Right cardiac atrium (tissue), 5 donors: ENCODE measurements around the gene ADSS1. TPM values are rescaled to one million over a fixed set of nuclear protein-coding genes. Genes with fewer than 3 reads are reported as not detected.

Experiments used
- ATAC-seq, 2 donors: fragments of 200-7000 bp; cut with Tn5 transposase; one replicate each; pipeline versions ENCODE4 v1.8.0 to v1.9.1; 2020; ENCODE audit warnings: moderate library complexity in 2 of 2, mild to moderate bottlenecking in 1 of 2
- DNase-seq, 3 donors: peaks; one replicate each; pipeline ENCODE4 v3.0.0-alpha.2; 2020
- H3K27ac ChIP-seq: one replicate; pipeline ENCODE4 v1.5.1; 2013; ENCODE audit warnings: mild to moderate bottlenecking, low read length, control low read depth, moderate library complexity
- H3K27me3 ChIP-seq: one replicate; pipeline ENCODE4 v1.6.1; 2013; ENCODE audit not compliant: control insufficient read depth, insufficient read depth
- H3K4me1 ChIP-seq: one replicate; pipeline ENCODE4 v1.6.1; 2013; ENCODE audit warnings: low read length; ENCODE audit not compliant: control insufficient read depth, insufficient read depth
- H3K4me3 ChIP-seq: one replicate; pipeline ENCODE4 v1.5.1; 2013; ENCODE audit warnings: low read length, control low read depth
- H3K9me3 ChIP-seq: one replicate; pipeline ENCODE4 v1.6.1; 2013; ENCODE audit warnings: low read length; ENCODE audit not compliant: control insufficient read depth
- WGBS: extraction: QIAGEN DNeasy Blood & Tissue Kit; methylation state at CpG from one replicate; pipeline ENCODE4 v1.1.7; 2013; 5-methylcytosine and 5-hydroxymethylcytosine counted together
- intact Hi-C, 4 donors: fragments of 100-400 bp; cut with DNase I; formaldehyde crosslinking; loops; one replicate each; pipeline versions ENCODE4 v1.11.0 to v1.14.0; 2022 to 2023
- polyA plus RNA-seq: library from polyadenylated mRNA; stranded (reverse); fragments of 200-250 nt; gene quantifications from one replicate; pipeline ENCODE4 v1.2.3, GENCODE V29; 2013
- total RNA-seq, 4 donors: library from RNA; stranded (reverse); fragmentation: NEBNext Ultra II Directional; extraction: Animal tissue kit (Norgen Biotek cat#: 25700); gene quantifications; one replicate each; pipeline ENCODE4 v1.2.1, GENCODE V29; 2021
- donor health status: healthy with polysubstance abuse.
- donor health status: DM: no; HTN: yes; CAD: no.
- donor health status: DM: no; HTN: no; CAD: no.
- donor health status: DM: no; HTN: yes; CAD: no; lungs with severe emphysema.
- donor health status: DM: yes; HTN: yes; CAD: no.

Gene ADSS1
- total and polyA plus RNA-seq, 5 donors = 156 to 217 (median 199) TPM

DNA sequence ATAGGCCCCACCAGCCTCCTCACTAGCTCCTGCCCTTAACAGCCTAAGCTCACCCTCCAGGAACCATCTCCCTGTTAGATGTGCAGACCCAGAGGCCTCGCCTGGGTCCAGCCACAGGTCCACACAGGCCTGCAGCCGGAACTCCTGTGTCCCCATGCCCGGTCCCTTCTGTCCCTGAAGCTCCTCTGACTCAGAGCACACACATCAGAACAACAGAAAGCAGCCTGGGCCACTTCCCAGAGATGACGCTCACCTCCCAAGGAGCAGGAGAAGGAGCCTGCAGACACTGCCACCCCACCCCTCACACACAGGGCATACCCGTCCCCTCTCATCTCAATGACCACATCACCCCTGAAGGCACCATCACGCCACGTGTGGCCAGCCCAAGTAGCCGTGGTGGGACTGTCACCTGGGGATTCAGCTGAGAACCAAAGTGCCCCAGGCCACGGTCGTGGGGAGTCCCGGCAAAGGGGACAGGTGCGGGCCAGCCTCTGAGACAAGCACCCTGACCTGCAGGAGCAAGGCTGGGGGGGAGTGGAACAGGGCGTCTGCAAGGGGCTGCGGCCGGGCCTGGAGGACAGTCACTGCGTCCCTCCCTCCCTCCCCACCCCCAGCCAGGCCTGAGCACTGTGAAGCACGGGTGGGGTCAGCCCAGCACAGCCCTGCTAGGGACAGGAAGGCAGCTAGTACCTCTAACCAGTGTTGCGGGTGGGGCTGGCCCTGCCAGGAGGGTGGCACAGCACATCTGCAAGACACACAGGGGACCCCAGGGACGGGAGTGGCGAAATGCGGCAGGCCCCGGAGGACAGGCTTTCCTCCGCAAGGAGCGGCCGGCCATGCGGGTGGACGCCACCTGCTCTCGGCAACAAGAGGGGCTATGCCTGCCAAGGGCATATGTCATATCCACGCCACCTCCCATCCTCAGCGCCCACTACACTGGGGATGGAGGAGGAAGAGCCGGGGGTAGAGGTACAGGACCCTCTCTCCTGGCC lies 66.0 kb downstream of the ADSS1 start:
- H3K9me3 ChIP-seq = no peaks in the 10 kb centered on the region
- ATAC-seq (no peak), DNase-seq (peak; percentile 16 to 65 (median 40))
- H3K27ac ChIP-seq = no peak overlapping the region
- intact Hi-C loops = loop anchor here in 1 of 4 donors (5.0 kb wide), 1 partner anchor 33 kb away; no protein-coding TSS in a partner anchor
- H3K4me1 ChIP-seq = peaks cover 10% of the 10 kb centered on the region
- no peaks in the 10 kb centered on the region for H3K27me3 ChIP-seq
- 91% methylated on average over 31 of the region's 31 CpGs for WGBS
- no peak overlapping the region for H3K4me3 ChIP-seq

GRCh38 chr14:104791425-104791824 lies 67.4 kb downstream of the ADSS1 start:
- H3K27ac ChIP-seq = no peak overlapping the region
- intact Hi-C loops = loop anchor here in 1 of 4 donors (5.0 kb wide), 1 partner anchor 34 kb away; no protein-coding TSS in a partner anchor

DNA sequence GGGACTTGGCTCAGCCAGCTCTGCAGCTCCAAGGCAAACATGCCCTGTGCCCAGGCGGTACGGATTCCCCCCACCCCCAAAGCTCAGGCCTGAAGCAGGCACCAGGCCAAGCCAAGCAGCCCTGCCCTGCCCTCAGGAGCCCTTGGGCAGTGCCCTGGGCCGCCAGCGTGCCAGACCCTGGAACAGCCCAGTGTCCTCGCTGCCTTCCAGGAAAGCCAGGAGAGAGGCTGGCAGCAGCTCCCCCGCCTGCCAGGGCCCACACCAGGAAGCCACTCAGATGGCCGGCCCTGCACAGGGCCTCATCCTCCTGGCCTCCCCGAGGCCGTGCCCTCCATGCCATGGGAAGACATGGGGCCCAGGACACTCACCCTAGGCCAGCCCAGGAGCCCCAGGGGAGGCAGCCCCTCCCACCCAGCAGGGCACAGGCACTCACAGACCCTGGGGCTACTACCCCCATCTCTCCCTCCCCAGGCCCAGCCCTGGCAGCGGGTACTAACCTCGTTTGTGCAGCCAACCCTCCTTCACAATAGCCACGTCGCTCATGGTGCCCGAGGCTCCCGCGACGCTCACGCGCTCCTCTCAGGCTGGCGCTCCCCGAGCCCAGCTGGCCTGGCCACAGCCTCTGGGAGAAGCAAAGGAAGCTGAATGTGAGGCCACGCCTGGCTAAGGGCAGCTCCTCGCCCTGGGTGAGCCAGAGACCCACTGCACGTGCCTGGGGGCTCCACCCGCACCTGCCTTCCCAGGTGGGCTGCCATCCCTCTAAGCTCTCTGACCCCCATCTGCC lies 68.3 kb downstream of the ADSS1 start:
- no peak for DNase-seq
- 84% methylated on average over 25 of the region's 25 CpGs for WGBS
- Histone ChIP-seq H3K9me3 (no peaks in the 10 kb centered on the region), H3K4me3 (no peak overlapping the region), H3K27me3 (no peaks in the 10 kb centered on the region), H3K4me1 (peaks cover 12% of the 10 kb centered on the region), H3K27ac (no peak overlapping the region)
- intact Hi-C loops = loop anchor here in 1 of 4 donors (5.0 kb wide), 1 partner anchor 35 kb away; no protein-coding TSS in a partner anchor
- ATAC-seq = peak in 1 of 2 donors; percentile 3

More at GRCh38 chr14:104791425-104791824, 67.4 kb downstream of the ADSS1 start:
- H3K4me1 ChIP-seq = peaks cover 12% of the 10 kb centered on the region
- WGBS = 90% methylated on average over 9 of the region's 9 CpGs
- no peak overlapping the region for H3K4me3 ChIP-seq
- H3K27me3 ChIP-seq = no peaks in the 10 kb centered on the region
- H3K9me3 ChIP-seq = no peaks in the 10 kb centered on the region
- ATAC-seq = no peak
- DNase-seq = no peak

GRCh38 chr14:104792945-104793702 lies 69.1 kb downstream of the ADSS1 start:
- 82% methylated on average over 16 of the region's 16 CpGs for WGBS
- no peak overlapping the region for H3K27ac ChIP-seq
- intact Hi-C loops = loop anchor here in 1 of 4 donors (5.0 kb wide), 1 partner anchor 36 kb away; no protein-coding TSS in a partner anchor
- no peak overlapping the region for H3K4me3 ChIP-seq
- no peak for ATAC-seq
- no peaks in the 10 kb centered on the region for H3K27me3 ChIP-seq
- H3K4me1 ChIP-seq = peaks cover 12% of the 10 kb centered on the region
- DNase-seq = no peak
- no peaks in the 10 kb centered on the region for H3K9me3 ChIP-seq

- ATAC-seq (no peak), DNase-seq (no peak)
- H3K9me3 ChIP-seq = no peaks in the 10 kb centered on the region
- WGBS = 92% methylated on average over 2 of the region's 2 CpGs
- H3K27me3 ChIP-seq = no peaks in the 10 kb centered on the region
- H3K4me1 ChIP-seq = peaks cover 12% of the 10 kb centered on the region
- intact Hi-C loops = loop anchor here in 1 of 4 donors (5.0 kb wide), 1 partner anchor 36 kb away; no protein-coding TSS in a partner anchor
- H3K4me3 ChIP-seq = no peak overlapping the region
- H3K27ac ChIP-seq = no peak overlapping the region
These were observed 69.6 kb downstream of the ADSS1 start for GRCh38 chr14:104793703-104793959.

DNA sequence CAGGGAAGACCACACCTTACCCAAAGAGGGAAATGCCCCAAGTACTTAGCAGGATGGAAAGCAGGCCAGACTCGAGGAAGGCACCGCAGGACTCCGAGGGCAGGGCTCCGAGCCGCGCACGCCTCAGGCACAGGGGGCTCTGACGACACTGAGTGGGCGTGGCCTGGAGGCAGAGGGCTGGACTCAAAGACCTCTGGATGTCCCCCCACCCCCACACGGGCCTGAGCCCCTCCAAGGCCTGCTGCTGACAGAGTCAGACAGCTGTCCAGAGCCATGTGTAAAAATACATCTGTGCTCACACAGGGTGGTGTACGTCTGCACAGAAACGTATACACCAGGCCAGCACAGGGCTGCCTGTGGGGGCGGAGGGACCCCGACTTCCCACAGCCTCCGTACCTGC lies 70.1 kb downstream of the ADSS1 start:
- 5% methylated on average over 15 of the region's 15 CpGs for WGBS
- H3K27me3 ChIP-seq = no peaks in the 10 kb centered on the region
- no peak overlapping the region for H3K27ac ChIP-seq
- intact Hi-C loops = loop anchor here in 1 of 4 donors (5.0 kb wide), 1 partner anchor 37 kb away; no protein-coding TSS in a partner anchor
- peaks cover 12% of the 10 kb centered on the region for H3K4me1 ChIP-seq
- peak overlapping the region; percentile 89 for H3K4me3 ChIP-seq
- no peaks in the 10 kb centered on the region for H3K9me3 ChIP-seq
- peak in 1 of 2 donors; percentile 26 for ATAC-seq
- peak; percentile 75 to 81 (median 79) for DNase-seq

GRCh38 chr14:104794631-104794992 lies 70.6 kb downstream of the ADSS1 start:
- Histone ChIP-seq H3K4me1 (peaks cover 12% of the 10 kb centered on the region), H3K9me3 (no peaks in the 10 kb centered on the region), H3K27ac (peak overlapping the region; percentile 4), H3K27me3 (no peaks in the 10 kb centered on the region), H3K4me3 (peak overlapping the region; percentile 89)
- 4% methylated on average over 16 of the region's 16 CpGs for WGBS
- intact Hi-C loops = loop anchor here in 1 of 4 donors (5.0 kb wide), 1 partner anchor 37 kb away; no protein-coding TSS in a partner anchor
- DNase-seq = no peak
- peak; percentile 3 to 10 for ATAC-seq

GRCh38 chr14:104794993-104795780 lies 71.2 kb downstream of the ADSS1 start, which contains the start of gene AKT1:
Gene AKT1, minus strand, starts transcription at chr14:104795748. Its CDS starts 3,105 bp downstream, at chr14:104792643.
- peak within 1 kb of the TSS; percentile 89 for H3K4me3 ChIP-seq
- DNase-seq = no peak
- no peaks in the 10 kb centered on the region for H3K27me3 ChIP-seq
- H3K4me1 ChIP-seq = peaks cover 14% of the 10 kb centered on the region
- peak within 1 kb of the TSS; percentile 93 for H3K27ac ChIP-seq
- no peaks in the 10 kb centered on the region for H3K9me3 ChIP-seq
- ATAC-seq = no peak
- WGBS = under 1% methylated on average over 122 of the region's 124 CpGs
- intact Hi-C loops = loop anchor here in 1 of 4 donors (5.0 kb wide), 1 partner anchor 38 kb away; no protein-coding TSS in a partner anchor

DNA sequence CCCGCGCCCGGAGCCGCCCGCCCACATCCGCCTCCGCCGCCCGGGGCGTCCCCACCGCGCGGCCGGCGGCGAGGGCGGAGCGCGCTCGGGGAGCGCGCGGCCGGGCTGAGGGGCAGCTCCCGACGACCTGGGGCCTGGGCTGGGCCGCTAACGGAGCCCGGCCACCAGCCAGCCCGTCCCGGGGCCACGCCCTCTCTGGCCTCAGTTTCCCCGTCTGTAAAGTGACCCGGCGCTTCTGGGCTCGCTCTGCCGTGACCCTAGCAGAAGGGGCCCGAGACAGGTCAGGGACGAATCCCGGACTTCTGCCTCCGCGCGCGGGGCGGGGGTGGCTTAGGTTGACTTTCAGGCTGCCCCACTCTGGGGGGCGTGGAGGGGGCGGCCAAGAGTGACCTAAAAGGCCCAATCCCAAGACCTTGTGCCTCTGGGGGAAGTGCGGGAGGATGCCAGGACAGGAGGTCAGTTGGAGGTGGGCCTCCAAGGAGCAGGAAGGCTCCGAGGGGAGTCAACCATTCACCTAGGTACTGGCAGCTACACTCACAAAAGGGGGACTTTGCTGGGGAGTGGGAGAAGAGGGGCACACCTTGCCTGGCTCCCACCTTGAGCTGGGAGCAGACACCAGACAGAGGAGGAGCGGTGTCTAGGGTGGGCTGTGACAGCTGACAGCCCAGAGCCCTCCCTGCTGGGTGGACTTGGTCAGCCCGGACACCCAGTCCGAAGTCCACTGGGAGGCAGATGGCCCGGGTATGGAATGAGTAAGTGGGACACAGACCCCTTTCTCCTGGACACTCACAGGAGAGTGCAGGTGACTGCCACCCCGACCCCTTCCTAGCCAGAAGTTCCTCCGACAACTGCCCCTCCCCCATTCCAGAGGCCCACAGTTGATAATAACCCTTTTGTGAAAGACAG lies 72.0 kb downstream of the ADSS1 start:
- Histone ChIP-seq H3K27ac (peak overlapping the region; percentile 93), H3K9me3 (no peaks in the 10 kb centered on the region), H3K27me3 (no peaks in the 10 kb centered on the region), H3K4me3 (peak overlapping the region; percentile 89), H3K4me1 (peaks cover 14% of the 10 kb centered on the region)
- ATAC-seq (peak; percentile 43 to 48), DNase-seq (peak; percentile 64 to 86 (median 86))
- intact Hi-C loops = no loop called here
- 11% methylated on average over 55 of the region's 55 CpGs for WGBS
